ENCODE results near the gene PGAP6.
"Not testable (repeated sequence)": the region's sequence is repeated elsewhere in the genome, so short reads cannot be mapped to it uniquely, and the experiment has no call there.

The PGAP6 gene

DNA sequence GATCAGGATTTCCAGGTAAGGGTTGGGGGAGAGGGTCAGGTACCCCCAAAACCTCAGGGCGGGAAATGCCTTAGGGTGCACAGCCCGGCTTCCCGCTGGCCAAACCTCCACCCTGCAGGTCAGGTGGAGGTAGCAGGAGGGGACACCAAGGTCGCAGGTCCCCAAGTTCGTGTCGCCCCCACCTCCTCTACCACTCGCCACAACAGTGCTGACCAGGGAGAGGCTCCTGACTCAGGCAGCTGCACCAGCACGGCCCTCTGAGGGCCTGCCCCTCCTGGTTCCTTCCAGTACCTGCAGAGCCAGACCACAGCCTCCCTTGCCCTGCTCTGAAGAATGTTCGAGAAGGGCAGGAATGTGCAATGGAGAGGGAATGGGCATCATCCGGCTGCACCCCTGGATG lies 15.3 kb downstream of the PGAP6 start:
- Histone ChIP-seq H3K9me3 (ENCODE audit: low read depth, low read length) (no peaks in the 10 kb centered on the region), H3K9ac (ENCODE audit: insufficient read length) (no peak overlapping the region), H3K27ac (no peak overlapping the region), H3K4me3 (no peak overlapping the region), H3K36me3 (ENCODE audit: insufficient read depth, low read length) (peaks cover 19% of the 10 kb centered on the region; the same call in 1 of the 2 replicates)
- no peak for DNase-seq (ENCODE audit: low read depth, low spot score)
- TF ChIP-seq POLR2AphosphoS5 (IDR thresholded peaks at IDR 0.05; ENCODE audit: borderline replicate concordance, low read depth, low read length) (no peak), FOXP2 (optimal IDR thresholded peaks at IDR 0.05; ENCODE audit: control extremely low read depth, extremely low read length, insufficient read depth) (no peak), EZH2 (IDR thresholded peaks at IDR 0.05) (no peak)

DNA sequence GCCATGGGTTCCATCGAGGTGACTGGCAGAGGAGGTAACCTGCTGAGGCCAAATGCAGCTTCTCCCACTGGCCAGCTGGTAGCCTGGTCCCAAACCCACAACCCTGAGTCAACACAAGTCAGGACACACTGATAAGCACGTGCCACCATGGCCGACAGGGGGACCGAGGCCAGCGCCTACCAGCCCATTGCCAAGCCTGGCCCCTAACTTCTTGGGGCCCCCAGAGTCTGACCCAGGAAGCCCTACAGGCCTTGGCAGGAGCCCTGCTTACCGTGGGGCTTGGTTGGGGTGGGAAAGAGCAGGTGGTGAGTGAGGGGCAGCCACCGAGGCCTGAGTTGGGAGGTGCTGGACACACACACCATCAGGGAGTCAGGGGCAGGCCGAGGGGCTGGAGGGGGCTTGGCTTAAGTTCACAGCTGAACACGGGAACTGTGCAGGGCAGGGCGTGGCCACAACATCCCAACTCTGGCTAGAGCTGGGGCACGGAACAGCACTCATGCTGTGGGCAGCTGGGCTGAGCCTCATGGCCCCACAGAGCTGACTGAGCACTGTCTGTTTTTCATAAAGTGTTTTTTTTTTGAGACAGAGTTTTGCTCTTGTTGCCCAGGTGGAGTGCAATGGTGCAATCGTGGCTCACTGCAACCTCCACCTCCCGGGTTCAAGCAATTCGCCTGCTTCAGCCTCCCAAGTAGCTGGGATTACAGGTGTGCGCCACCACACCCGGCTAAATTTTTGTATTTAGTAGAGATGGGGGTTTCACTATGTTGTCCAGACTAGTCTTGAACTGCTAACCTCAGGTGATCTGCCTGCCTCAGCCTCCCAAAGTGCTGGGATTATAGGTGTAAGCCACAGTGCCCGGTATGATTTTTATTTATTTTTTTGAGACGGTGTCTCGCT lies 16.9 kb downstream of the PGAP6 start:
- TF ChIP-seq POLR2AphosphoS5 (IDR thresholded peaks at IDR 0.05; ENCODE audit: borderline replicate concordance, low read depth, low read length) (no peak), FOXP2 (optimal IDR thresholded peaks at IDR 0.05; ENCODE audit: control extremely low read depth, extremely low read length, insufficient read depth) (no peak), EZH2 (IDR thresholded peaks at IDR 0.05) (no peak)
- Histone ChIP-seq H3K27ac (no peak overlapping the region), H3K9me3 (ENCODE audit: low read depth, low read length) (no peaks in the 10 kb centered on the region), H3K4me3 (no peak overlapping the region), H3K9ac (ENCODE audit: insufficient read length) (no peak overlapping the region), H3K36me3 (ENCODE audit: insufficient read depth, low read length) (peaks cover 19% of the 10 kb centered on the region; the same call in 1 of the 2 replicates)
- no peak for DNase-seq (ENCODE audit: low read depth, low spot score)

DNA sequence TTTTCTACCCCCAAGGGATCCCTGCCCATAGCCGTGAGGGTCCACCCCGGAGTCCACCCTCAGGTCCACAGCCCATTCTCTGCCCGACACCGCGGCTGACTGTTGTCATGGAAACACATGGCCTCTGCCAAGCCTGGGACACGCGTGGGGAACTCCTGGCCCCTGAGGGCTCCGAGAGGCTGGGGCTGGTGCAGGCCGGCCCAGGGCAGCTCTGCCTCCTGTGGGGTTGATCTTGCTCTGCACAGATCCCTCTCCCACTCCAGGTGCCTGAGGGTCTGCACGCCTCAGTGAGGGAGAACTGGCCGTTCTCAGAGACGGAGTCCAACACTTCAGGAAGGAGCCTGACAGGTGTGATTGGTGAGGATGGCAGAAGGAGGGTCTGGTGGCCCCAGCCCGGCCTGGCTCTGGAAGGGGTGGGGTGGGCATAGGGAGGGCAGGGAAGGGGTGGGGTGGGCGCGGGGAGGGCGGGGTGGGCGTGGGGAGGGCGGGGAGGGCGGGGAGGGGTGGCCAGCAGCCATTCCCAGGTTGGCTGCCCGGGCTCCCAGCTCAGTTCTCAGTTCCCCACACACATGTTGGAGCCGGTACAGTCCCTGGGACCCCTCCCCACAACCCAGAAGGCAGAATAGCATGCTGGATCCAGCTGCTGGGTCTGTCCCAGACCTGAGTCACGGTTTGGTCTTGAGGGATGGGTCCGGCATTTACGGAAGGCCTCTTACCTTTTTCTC lies 17.9 kb downstream of the PGAP6 start:
- Histone ChIP-seq H3K4me3 (no peak overlapping the region), H3K36me3 (ENCODE audit: insufficient read depth, low read length) (peaks cover 18% of the 10 kb centered on the region; the same call in 1 of the 2 replicates), H3K9me3 (ENCODE audit: low read depth, low read length) (no peaks in the 10 kb centered on the region), H3K9ac (ENCODE audit: insufficient read length) (no peak overlapping the region), H3K27ac (no peak overlapping the region)
- DNase-seq (ENCODE audit: low read depth, low spot score): no peak
- TF ChIP-seq POLR2AphosphoS5 (IDR thresholded peaks at IDR 0.05; ENCODE audit: borderline replicate concordance, low read depth, low read length) (no peak), EZH2 (IDR thresholded peaks at IDR 0.05) (no peak), FOXP2 (optimal IDR thresholded peaks at IDR 0.05; ENCODE audit: control extremely low read depth, extremely low read length, insufficient read depth) (no peak)

DNA sequence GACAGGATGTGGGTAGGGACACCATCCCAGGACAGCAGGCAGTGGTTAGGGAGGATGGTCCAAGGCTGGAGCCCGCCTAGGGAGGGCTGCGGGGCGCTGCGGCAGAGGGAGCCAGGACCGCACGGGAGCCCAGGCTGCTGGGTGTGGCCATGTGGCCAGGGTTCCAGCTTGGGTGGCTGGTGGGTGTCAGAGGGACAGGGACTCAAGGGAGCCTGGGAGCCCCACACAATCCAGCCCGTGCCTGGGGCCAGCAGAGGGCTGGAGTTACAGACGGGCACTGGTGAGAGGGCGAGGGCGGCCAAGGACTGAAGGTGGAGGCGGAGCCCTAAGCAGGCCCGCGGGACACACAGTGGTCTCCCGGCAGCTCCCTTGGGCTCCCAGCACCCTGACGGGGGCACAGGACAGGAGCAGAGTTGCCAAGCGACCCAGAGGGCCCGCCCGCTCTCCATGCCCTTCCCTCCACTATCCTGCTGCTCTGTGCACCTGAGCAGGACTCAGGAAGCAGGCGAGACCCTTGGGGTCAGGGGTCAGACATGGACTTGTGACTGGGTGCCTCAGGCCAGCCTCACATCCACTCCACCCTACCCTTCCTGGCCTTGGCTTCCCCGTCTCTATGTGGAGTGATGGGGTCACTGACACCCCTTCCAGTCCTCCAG lies 18.5 kb downstream of the PGAP6 start:
- TF ChIP-seq EZH2 (IDR thresholded peaks at IDR 0.05) (no peak), POLR2AphosphoS5 (IDR thresholded peaks at IDR 0.05; ENCODE audit: borderline replicate concordance, low read depth, low read length) (no peak), FOXP2 (optimal IDR thresholded peaks at IDR 0.05; ENCODE audit: control extremely low read depth, extremely low read length, insufficient read depth) (no peak)
- no peaks in the 10 kb centered on the region for H3K9me3 ChIP-seq (ENCODE audit: low read depth, low read length)
- H3K36me3 ChIP-seq (ENCODE audit: insufficient read depth, low read length): peaks cover 14% of the 10 kb centered on the region; the same call in 1 of the 2 replicates
- no peak overlapping the region for H3K27ac ChIP-seq
- H3K9ac ChIP-seq (ENCODE audit: insufficient read length): no peak overlapping the region
- no peak for DNase-seq (ENCODE audit: low read depth, low spot score)
- H3K4me3 ChIP-seq: no peak overlapping the region

DNA sequence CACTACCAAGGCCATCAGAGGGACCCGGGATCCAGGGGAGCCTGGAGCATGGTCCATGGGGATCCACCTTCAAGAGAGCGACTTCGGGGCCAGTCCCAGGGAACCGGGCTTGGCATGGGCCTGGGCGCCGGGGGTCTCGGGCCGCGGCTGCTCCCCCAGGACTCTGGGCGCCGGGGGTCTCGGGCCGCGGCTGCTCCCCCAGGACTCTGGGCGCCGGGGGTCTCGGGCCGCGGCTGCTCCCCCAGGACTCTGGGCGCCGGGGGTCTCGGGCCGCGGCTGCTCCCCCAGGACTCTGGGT lies 19.1 kb downstream of the PGAP6 start:
- H3K27ac ChIP-seq; H3K9me3 ChIP-seq (ENCODE audit: low read depth, low read length); H3K9ac ChIP-seq (ENCODE audit: insufficient read length); H3K36me3 ChIP-seq (ENCODE audit: insufficient read depth, low read length); DNase-seq (ENCODE audit: low read depth, low spot score); H3K4me3 ChIP-seq: not testable (repeated sequence)

DNA sequence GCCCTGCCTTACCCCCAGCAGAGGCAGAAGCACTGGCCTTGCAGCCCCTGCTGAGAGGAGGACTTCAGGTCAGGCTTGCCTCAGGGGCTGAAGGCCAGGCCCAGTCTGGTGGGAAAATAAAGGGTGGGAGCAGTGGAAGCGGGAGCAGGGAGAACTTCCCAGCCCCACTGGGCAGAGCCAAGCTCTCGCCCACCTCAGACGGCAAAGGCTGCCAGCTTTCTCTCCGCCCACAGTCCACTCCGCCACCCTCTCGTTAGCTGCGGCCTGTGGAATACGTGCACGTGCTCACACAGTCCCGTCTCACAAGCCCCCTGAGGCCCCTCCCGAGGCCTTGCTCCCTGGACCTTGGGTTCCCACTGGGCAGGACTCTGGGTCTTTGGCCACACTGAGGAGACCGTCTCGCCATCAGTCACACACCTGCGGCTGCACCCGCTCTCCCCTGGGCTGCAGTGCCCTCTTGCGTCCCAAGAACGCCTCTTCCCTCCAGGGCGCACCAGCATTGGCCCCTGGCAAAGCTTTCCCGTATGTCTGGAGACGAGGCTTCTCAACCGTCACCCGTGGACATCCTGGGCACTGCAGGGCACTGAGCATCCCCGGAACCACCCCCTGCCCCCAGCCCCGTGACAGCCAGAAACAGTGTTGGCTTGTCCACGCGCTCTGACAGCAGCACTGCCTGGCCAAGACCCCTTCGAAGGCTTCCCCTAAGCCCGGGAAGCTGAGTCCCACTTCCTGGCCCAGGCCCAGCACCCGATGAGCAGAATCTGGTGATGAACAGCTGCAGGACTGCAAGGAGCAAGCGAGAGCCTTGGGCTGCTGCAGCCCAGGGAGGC lies 19.7 kb downstream of the PGAP6 start:
- H3K9me3 ChIP-seq (ENCODE audit: low read depth, low read length): no peaks in the 10 kb centered on the region
- peaks cover 4% of the 10 kb centered on the region; the same call in 1 of the 2 replicates for H3K36me3 ChIP-seq (ENCODE audit: insufficient read depth, low read length)
- H3K27ac ChIP-seq: no peak overlapping the region
- DNase-seq (ENCODE audit: low read depth, low spot score): no peak
- no peak overlapping the region for H3K4me3 ChIP-seq
- TF ChIP-seq FOXP2 (optimal IDR thresholded peaks at IDR 0.05; ENCODE audit: control extremely low read depth, extremely low read length, insufficient read depth) (no peak), EZH2 (IDR thresholded peaks at IDR 0.05) (no peak), POLR2AphosphoS5 (IDR thresholded peaks at IDR 0.05; ENCODE audit: borderline replicate concordance, low read depth, low read length) (no peak)
- no peak overlapping the region for H3K9ac ChIP-seq (ENCODE audit: insufficient read length)

DNA sequence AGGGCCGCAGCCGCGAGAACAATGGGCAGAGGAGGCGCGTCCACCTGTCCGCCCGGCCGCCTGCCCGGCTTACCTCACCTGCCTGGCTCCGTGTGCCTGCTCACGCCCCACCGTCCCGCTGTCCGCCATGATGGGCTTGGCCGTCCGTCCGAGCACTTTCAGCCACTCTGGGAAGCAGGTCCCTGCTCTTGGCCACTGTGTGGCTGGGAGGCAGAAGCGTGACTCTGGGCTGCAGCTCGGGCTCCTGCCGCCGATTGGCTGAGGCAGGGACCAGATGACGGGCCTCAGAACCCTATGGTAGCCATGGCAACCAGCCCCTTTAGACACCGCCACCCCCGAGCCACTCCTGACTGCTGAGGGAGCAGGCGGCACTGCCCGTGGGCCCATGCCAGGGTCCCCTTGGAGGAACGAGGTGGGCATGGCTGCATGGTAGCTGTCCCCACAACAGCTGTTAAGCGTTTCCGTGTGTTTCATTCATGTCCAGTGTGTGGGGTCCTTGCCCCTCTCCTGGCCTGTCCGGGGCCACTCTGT lies 20.4 kb downstream of the PGAP6 start:
- no peak for TF ChIP-seq POLR2AphosphoS5 (IDR thresholded peaks at IDR 0.05; ENCODE audit: borderline replicate concordance, low read depth, low read length)
- no peak for TF ChIP-seq FOXP2 (optimal IDR thresholded peaks at IDR 0.05; ENCODE audit: control extremely low read depth, extremely low read length, insufficient read depth)
- no peak for TF ChIP-seq EZH2 (IDR thresholded peaks at IDR 0.05)
- Histone ChIP-seq H3K27ac (no peak overlapping the region), H3K4me3 (no peak overlapping the region), H3K9ac (ENCODE audit: insufficient read length) (no peak overlapping the region), H3K36me3 (ENCODE audit: insufficient read depth, low read length) (no peaks in the 10 kb centered on the region; the same call in 1 of the 2 replicates), H3K9me3 (ENCODE audit: low read depth, low read length) (no peaks in the 10 kb centered on the region)
- DNase-seq (ENCODE audit: low read depth, low spot score): no peak
